Fibroblast of villous mesenchyme (primary cell): Measurements from ENCODE around the gene MCF2L. TPM values are rescaled to one million over a fixed set of nuclear protein-coding genes. Genes with fewer than 3 reads are reported as not detected.

Experiments used
- DNase-seq: peaks from one replicate; pipeline ENCODE4 v3.0.0-alpha.2; 2010; ENCODE audit warnings: low read depth
- H3K4me3 ChIP-seq: 2 replicates; pipeline ENCODE4 v1.5.1; 2011; ENCODE audit warnings: low read depth, mild to moderate bottlenecking, low read length
- total RNA-seq: library from RNA; depleted of rRNA; stranded (reverse); fragments of >200 nt; gene quantifications from 2 replicates; pipeline ENCODE4 v1.2.3, GENCODE V29; 2012
- TF ChIP-seq, protein P1 (sequence below): IDR thresholded peaks from 2 replicates; pipeline ENCODE4 v1.5.1; 2012; ENCODE audit warnings: low read depth, mild to moderate bottlenecking, low read length; ENCODE audit not compliant: insufficient read depth

MCF2L gene
- total RNA-seq, 1 donor, result under 0.01 TPM

DNA sequence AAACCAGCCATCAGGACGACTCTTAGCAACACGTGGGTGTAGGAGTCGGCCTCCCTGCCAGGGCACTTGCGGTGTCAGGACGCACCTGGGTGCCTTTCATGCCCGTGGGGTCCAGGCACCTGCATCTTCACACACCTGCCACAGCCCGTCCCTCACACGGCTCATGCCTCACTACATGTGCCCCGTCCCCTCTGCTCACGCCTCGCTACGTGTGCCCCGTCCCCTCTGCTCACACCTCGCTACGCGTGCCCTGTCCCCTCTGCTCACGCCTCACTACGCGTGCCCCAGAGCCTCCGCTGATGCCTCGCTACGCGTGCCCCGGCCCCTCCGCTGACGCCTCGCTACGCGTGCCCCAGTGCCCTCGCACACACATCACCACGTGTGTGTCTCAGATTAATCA lies 78.6 kb downstream of the MCF2L start:
- no peak overlapping the region for H3K4me3 ChIP-seq
- no peak for DNase-seq
- TF ChIP-seq, protein P1, sequence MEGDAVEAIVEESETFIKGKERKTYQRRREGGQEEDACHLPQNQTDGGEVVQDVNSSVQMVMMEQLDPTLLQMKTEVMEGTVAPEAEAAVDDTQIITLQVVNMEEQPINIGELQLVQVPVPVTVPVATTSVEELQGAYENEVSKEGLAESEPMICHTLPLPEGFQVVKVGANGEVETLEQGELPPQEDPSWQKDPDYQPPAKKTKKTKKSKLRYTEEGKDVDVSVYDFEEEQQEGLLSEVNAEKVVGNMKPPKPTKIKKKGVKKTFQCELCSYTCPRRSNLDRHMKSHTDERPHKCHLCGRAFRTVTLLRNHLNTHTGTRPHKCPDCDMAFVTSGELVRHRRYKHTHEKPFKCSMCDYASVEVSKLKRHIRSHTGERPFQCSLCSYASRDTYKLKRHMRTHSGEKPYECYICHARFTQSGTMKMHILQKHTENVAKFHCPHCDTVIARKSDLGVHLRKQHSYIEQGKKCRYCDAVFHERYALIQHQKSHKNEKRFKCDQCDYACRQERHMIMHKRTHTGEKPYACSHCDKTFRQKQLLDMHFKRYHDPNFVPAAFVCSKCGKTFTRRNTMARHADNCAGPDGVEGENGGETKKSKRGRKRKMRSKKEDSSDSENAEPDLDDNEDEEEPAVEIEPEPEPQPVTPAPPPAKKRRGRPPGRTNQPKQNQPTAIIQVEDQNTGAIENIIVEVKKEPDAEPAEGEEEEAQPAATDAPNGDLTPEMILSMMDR, result no peak

DNA sequence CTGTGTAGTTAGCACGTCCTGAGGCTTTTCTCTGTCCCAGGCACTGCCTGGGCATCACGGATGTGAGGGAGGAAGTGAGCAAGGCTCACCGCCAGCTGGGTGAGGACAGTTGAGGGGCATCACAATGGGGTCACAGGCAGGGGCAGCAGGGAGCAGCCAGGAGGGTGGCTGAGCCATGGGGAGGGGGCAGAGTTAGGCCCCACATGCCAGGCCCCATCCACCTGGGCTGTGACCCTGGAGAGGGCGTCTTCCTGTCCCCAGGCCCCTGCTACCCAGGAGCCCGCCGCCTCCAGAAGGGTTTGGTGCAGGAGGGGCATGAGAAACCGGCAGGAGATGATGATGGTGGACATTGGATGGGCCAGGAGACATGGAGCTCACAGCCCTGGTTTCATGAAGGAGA lies 79.8 kb downstream of the MCF2L start:
- no peak for DNase-seq
- TF ChIP-seq, protein P1, result no peak
- no peak overlapping the region for H3K4me3 ChIP-seq

DNA sequence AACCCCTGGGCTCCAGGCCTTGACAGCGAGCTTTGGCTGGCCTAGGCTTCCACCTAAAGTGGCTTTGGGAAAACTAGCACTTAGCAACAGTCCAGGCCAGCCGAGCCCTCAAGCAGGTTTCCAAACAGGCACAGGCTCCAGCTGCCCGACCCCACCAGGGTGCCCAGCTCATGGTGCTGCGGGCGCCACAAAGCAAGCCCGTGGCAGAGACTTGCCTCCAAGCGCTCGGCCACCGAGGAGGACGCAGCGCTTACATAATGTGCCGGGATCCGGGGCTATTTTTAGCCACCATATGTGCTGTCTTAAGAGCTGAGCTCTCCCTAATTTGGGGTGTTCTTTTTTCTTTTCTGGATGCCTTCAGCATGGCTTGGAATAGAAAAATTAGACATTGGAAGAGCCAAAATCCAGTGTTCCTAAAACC lies 80.5 kb downstream of the MCF2L start:
- peak; percentile 10 for DNase-seq
- TF ChIP-seq, protein P1, result no peak
- H3K4me3 ChIP-seq, result no peak overlapping the region

DNA sequence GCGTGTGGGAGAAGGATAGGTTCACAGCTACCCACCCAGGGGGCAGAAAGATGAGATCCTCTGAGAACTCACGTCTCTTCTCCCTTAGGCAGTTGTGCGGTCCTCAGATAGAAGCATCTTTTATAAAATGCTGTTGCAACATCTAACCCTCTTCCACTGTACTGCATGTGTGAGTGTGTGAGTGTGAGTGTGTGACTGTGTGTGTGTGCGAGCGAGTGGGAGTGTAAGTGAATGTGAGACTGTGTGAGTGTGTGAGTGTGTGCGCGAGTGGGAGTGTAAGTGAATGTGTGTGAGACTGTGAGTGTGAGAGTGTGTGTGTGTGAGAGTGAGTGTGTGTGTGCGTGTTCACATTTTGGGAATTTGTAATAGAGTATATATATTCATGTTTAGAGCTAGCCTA lies 81.0 kb downstream of the MCF2L start:
- TF ChIP-seq, protein P1, result no peak
- DNase-seq, result no peak
- no peak overlapping the region for H3K4me3 ChIP-seq

DNA sequence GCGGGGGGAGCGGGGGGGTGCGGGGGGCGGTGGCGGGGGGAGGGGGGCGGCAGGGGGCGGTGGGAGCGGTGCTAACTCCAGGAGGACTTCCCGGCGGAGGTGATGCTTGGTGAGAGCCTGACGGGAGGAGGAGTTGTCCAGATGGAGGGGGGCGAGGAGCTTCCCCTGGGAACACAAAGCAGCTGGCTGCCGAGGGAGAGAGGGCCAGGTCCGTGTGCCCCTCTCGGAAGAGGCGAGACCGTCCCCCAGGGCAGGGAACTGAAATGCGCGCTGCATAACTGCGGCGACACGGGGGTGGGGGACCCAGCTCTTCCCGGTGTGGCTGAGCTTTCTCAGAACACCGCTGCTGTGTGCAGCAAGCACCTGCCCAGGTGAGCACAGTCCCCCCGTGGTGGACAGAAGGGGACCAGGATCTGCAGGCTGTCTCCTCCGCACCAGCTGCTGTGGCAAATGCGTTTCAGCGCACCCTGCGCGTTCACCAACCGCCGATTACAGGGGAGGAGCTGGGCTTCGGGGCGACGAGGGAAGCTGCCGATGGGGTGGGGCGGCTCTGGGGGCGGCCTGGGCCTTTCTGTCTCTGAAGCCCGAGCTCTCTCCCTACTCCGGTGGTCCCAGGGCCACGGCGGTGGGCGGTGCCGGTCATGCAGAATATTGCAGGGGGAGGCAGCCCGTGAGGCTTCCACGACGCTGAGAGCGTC lies 81.9 kb downstream of the MCF2L start:
- H3K4me3 ChIP-seq, result no peak overlapping the region
- TF ChIP-seq, protein P1, result no peak
- DNase-seq, result no peak

DNA sequence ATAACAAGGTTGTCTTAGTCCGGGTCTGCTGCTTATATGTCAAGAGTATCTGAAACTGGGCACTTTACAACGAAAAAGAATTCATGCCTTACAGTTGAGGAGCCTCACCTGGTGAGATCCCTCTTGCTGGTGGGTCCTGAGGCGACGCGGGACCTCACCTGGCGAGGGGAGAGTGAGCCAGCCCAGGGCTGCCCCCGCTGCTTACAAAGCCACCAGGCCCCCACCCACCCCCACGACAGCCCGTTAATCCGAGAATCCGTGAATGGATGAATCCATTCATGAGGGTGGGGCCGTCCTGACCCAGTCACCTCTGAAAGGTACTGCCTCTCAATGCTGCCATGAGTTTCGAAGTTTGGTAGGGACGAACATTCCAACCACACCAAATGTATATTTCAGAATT lies 82.6 kb downstream of the MCF2L start:
- TF ChIP-seq, protein P1, result no peak
- DNase-seq, result no peak
- no peak overlapping the region for H3K4me3 ChIP-seq

DNA sequence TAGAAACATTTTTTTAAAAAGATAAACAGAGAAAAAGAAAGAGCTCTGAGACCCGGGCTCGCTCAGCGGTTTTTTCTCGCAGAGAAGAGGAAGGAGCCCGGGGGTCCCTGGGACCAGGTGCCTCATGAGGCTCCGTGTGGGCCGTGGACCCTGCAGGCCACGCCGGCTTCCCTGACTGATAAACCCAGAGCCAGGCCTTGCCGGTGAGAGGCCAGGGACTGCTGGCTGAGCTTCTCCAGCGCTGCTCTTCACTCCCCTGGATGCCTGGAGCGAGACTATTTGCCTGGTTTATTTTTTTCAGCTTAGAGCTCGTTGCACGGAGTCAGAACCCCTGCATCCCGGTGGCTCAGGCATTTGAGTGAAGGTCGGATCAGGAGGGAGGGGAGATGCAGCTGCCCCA lies 83.2 kb downstream of the MCF2L start:
- no peak for DNase-seq
- no peak overlapping the region for H3K4me3 ChIP-seq
- TF ChIP-seq, protein P1, result no peak
